ENCODE measurements around the gene PCDHGA1.

GRCh38 chr5:141434006-141434405, 103.7 kb downstream of the PCDHGA1 start:
- no peak for TF ChIP-seq CTCF (IDR thresholded peaks at IDR 0.05; ENCODE audit: low read depth, low read length, poor library complexity, severe bottlenecking)
- no peak for TF ChIP-seq EZH2phosphoT487 (IDR thresholded peaks at IDR 0.05; ENCODE audit: borderline replicate concordance, low read length)

Measured in DOHH2 (cell line).